GM12878 (cell line): Measurements from ENCODE around the gene TGM2. TPM values are rescaled to one million over a fixed set of nuclear protein-coding genes. Genes with fewer than 3 reads are reported as not detected.

Experiments used
- ATAC-seq: fragments of 200-7000 bp; cut with Tn5 transposase; 3 replicates; pipeline ENCODE4 v1.9.1; 2020; ENCODE audit warnings: mild to moderate bottlenecking, moderate library complexity
- BruUV-seq: library from RNA; stranded (reverse); fragments of 400-500 nt; replicated peaks from 2 replicates; lab custom pipeline; 2021; lab: Mats Ljungman, UMichigan
- CTCF ChIA-PET: fragments of 300-600 bp; sonication (Branson Sonifier 250); formaldehyde crosslinking; extraction: SDS; loops from one replicate; lab custom pipeline; 2021; ENCODE audit warnings: inconsistent platforms; lab: Yijun Ruan, JAX
- POLR2A ChIA-PET: fragments of 350-600 bp; formaldehyde crosslinking; extraction: SDS; loops from one replicate; lab custom pipeline; 2021; ENCODE audit warnings: inconsistent platforms; lab: Charles Lee
- RAD21 ChIA-PET: fragments of 300-600 bp; sonication (Branson Sonifier 250); formaldehyde crosslinking; loops from one replicate; lab custom pipeline; 2023; ENCODE audit warnings: antibody characterized with exemption; ENCODE audit not compliant: unreplicated experiment; lab: Charles Lee
- SMC1A ChIA-PET: fragments of 300-600 bp; sonication (Branson Sonifier 250); formaldehyde crosslinking; loops from one replicate; lab custom pipeline; 2023; ENCODE audit not compliant: unreplicated experiment, uncharacterized antibody; lab: Charles Lee
- DNase-seq: peaks from one replicate; pipeline ENCODE4 v3.0.0-alpha.2; 2011; ENCODE audit warnings: low read depth, low spot score
- FAIRE-seq: peaks from 3 replicates; lab custom pipeline; 2011; peaks lifted over from hg19 to GRCh38; lab: Jason Lieb, UNC
- H2AFZ ChIP-seq: 2 replicates; pipeline ENCODE4 v1.6.0; 2011; ENCODE audit warnings: low read depth, low read length, control low read depth; ENCODE audit not compliant: control insufficient read depth
- H3K27ac ChIP-seq: 2 replicates; pipeline ENCODE4 v1.5.1; 2011; ENCODE audit warnings: control low read depth; ENCODE audit not compliant: control insufficient read depth, insufficient read depth
- H3K27me3 ChIP-seq, 2 experiments: replicated peaks in 1 of 2; 2 replicates each; pipeline versions ENCODE4 v1.6.0 to v1.6.1; 2011; ENCODE audit warnings: low read length in 1 of 2; ENCODE audit not compliant: control insufficient read depth in 2 of 2, insufficient read depth in 2 of 2
- H3K36me3 ChIP-seq, 2 experiments: 2 replicates each; pipeline ENCODE4 v1.5.1; 2011; ENCODE audit warnings: low read length in 1 of 2; ENCODE audit not compliant: control insufficient read depth in 2 of 2, insufficient read depth in 2 of 2
- H3K4me1 ChIP-seq: 2 replicates; pipeline ENCODE4 v1.6.1; 2011; ENCODE audit warnings: mild to moderate bottlenecking, low read length, moderate library complexity, mixed read lengths; ENCODE audit not compliant: control insufficient read depth, insufficient read depth
- H3K4me2 ChIP-seq: 2 replicates; pipeline ENCODE4 v1.6.0; 2011; ENCODE audit warnings: control low read depth; ENCODE audit not compliant: control insufficient read depth, insufficient read depth
- H3K4me3 ChIP-seq: fragments of 200-600 bp; sonication (generic); 2 replicates; pipeline ENCODE4 v1.5.1; 2016
- H3K79me2 ChIP-seq: 2 replicates; pipeline ENCODE4 v1.6.0; 2011; ENCODE audit warnings: low read length; ENCODE audit not compliant: control insufficient read depth, insufficient read depth
- H3K9ac ChIP-seq: 2 replicates; pipeline ENCODE4 v1.8.0; 2011; ENCODE audit warnings: low read length, control low read depth, mixed read lengths; ENCODE audit not compliant: control insufficient read depth, insufficient read depth
- H3K9me3 ChIP-seq: replicated peaks from 3 replicates; pipeline ENCODE4 v1.5.1; 2011; ENCODE audit warnings: mild to moderate bottlenecking, low read length; ENCODE audit not compliant: control insufficient read depth, insufficient read depth
- H4K20me1 ChIP-seq: 2 replicates; pipeline ENCODE4 v1.6.0; 2011; ENCODE audit not compliant: control insufficient read depth, insufficient read depth
- CHD1 ChIP-seq: IDR thresholded peaks from 2 replicates; pipeline ENCODE4 v1.6.1; 2012; ENCODE audit warnings: low read depth, low read length, improper control_type of control experiment
- CREM ChIP-seq: IDR thresholded peaks from 2 replicates; pipeline ENCODE4 v1.6.1; 2014; ENCODE audit warnings: antibody characterized with exemption, low read depth
- EP300 ChIP-seq, 2 experiments: fragments of 150-350 bp in 1 of 2; IDR thresholded peaks; 2 replicates each; pipeline ENCODE4 v1.6.1; 2011 to 2012; ENCODE audit warnings: low read depth in 2 of 2, low read length in 2 of 2, borderline replicate concordance in 1 of 2, improper control_type of control experiment in 1 of 2, inconsistent platforms in 1 of 2; ENCODE audit not compliant: control insufficient read depth in 1 of 2
- FOXM1 ChIP-seq: IDR thresholded peaks from 2 replicates; pipeline ENCODE4 v1.6.1; 2012; ENCODE audit warnings: low read depth, mild to moderate bottlenecking, inconsistent platforms, low read length, moderate library complexity
- HCFC1 ChIP-seq: fragments of 150-350 bp; IDR thresholded peaks from 2 replicates; pipeline ENCODE4 v1.6.1; 2014; ENCODE audit warnings: low read length
- JUNB ChIP-seq: IDR thresholded peaks from 2 replicates; pipeline ENCODE4 v1.6.1; 2016; ENCODE audit warnings: antibody characterized with exemption, mild to moderate bottlenecking
- KLF5 ChIP-seq: fragments of 450-650 bp; IDR thresholded peaks from 2 replicates; pipeline ENCODE4 v1.6.1; 2014; ENCODE audit warnings: mild to moderate bottlenecking; ENCODE audit not compliant: partially characterized antibody
- TBL1XR1 ChIP-seq: IDR thresholded peaks from 2 replicates; pipeline ENCODE4 v1.6.1; 2012; ENCODE audit warnings: low read depth, low read length, improper control_type of control experiment
- WRNIP1 ChIP-seq: IDR thresholded peaks from 2 replicates; pipeline ENCODE4 v1.6.1; 2011; ENCODE audit warnings: low read depth, low read length, improper control_type of control experiment, borderline replicate concordance
- WGBS: methylation state at CpG from one replicate; pipeline ENCODE4 v1.1.6; 2016; ENCODE audit warnings: low lambda C conversion rate; ENCODE audit not compliant: insufficient replicate concordance, insufficient coverage; ENCODE audit errors: missing lambda C conversion rate; 5-methylcytosine and 5-hydroxymethylcytosine counted together
- in situ Hi-C: fragments of 300-500 bp; cut with MboI; formaldehyde crosslinking; loops from 9 replicates; pipeline ENCODE4 v1.14.3; 2018; ENCODE audit warnings: mixed read lengths
- intact Hi-C: fragments of 100-400 bp; cut with micrococcal nuclease; formaldehyde crosslinking; loops from one replicate; pipeline ENCODE4 v1.14.2; 2022; ENCODE audit not compliant: unreplicated experiment
- polyA plus RNA-seq, 11 experiments: library from polyadenylated mRNA; depleted of rRNA in 4 of 11; unstranded in 6 of 11; stranded (reverse) in 5 of 11; fragments of >200 nt; fragmentation: Nextera tagmentation in 4 of 11; fragmentation: Illumina TruSeq in 1 of 11; extraction: Ambion mirVana in 4 of 11; extraction: Trizol in 1 of 11; gene quantifications; 1 replicate in 1 of 11; 2 replicates in 10 of 11; pipeline versions ENCODE4 v1.2.1 to v1.2.3, GENCODE V29; 2011 to 2016; ENCODE audit warnings: inconsistent platforms in 2 of 11, missing spikeins in 2 of 11, low read depth in 1 of 11
- total RNA-seq, 4 experiments: library from RNA; depleted of rRNA in 3 of 4; stranded (reverse); fragments of >200 nt in 3 of 4; fragmentation: Illumina TruSeq in 1 of 4; extraction: Trizol in 1 of 4; gene quantifications; 2 replicates each; pipeline versions ENCODE4 v1.2.1 to v1.2.3, GENCODE V29; 2013 to 2021
- TF ChIP-seq, protein P1 (sequence below): IDR thresholded peaks from 2 replicates; pipeline ENCODE4 v1.6.1; 2012; ENCODE audit warnings: low read depth, low read length, improper control_type of control experiment
- TF ChIP-seq, protein P2 (sequence below): fragments of 450-650 bp; IDR thresholded peaks from 2 replicates; pipeline ENCODE4 v1.6.1; 2017; ENCODE audit warnings: antibody characterized with exemption, mild to moderate bottlenecking, moderate library complexity
- TF ChIP-seq, protein P3 (sequence below): fragments of 450-650 bp; IDR thresholded peaks from 2 replicates; pipeline ENCODE4 v1.6.1; 2017; ENCODE audit warnings: mild to moderate bottlenecking, moderate library complexity

The TGM2 gene
- total and polyA plus RNA-seq, 10 of the 15 experiments (the other 5 are each of a cell fraction or from before 2014, with no cell fraction given), result 0.11 to 1.9 (median 0.51) TPM

DNA sequence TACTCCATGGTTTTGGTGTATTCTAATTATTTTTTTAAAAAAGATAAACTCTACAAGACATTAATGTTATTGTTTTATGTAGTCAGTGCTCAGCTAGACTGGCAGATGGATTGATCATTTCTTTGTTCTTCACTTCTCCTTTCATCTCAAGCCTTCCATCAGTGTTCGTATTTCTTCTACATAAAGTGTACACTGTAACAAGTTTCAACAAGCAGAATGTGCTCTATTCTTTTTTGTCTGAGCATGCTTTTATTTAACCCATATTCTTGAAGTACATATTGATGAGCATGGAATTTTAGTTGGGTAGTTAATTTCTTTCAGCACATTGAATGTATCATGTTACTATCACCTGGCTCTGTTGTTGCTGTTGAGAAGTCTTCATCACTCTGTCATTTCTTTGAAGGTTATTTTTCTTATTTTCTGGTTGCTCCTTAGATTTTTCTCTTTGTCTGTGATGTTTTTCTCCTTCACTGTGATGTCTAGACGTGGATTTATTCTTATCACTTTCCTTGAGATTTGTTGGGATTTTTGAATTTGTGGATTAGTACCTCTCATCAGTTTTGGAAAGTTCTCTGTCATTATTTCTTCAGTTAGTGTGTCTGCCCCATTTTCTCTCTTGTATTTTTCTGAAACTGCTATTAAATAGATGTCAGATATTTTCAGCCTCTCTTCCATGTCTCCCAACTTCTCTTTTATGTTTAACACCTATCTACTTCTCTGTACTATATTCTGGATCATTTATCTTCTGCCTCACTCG lies 48.5 kb downstream of the TGM2 start:
- ChIA-PET POLR2A (no interaction called here), RAD21 (interaction anchor here (6.9 kb wide), 1 partner anchor 42 kb away, joined by 88 read pairs; no protein-coding TSS in a partner anchor), CTCF (interaction anchor here (1.1 to 8.4 kb wide), 4 partner anchors 41 to 105 kb away, joined by 5 to 131 read pairs (median 64); no protein-coding TSS in a partner anchor), SMC1A (interaction anchor here (6.1 kb wide), 1 partner anchor 42 kb away, joined by 105 read pairs; no protein-coding TSS in a partner anchor)
- Histone ChIP-seq H3K4me1 (0 out of 2 replicates have a peak, but pooled peaks cover 3% of the 10 kb centered on the region), H3K27ac (no peak overlapping the region), H3K27me3 (no peaks in the 10 kb centered on the region), H3K9ac (no peak overlapping the region), H3K9me3 (no peaks in the 10 kb centered on the region), H3K4me3 (no peak overlapping the region), H4K20me1 (no peaks in the 10 kb centered on the region), H3K36me3 (no peaks in the 10 kb centered on the region), H3K4me2 (no peak overlapping the region), H2AFZ (no peak overlapping the region)
- 36% methylated on average over 3 of the region's 3 CpGs for WGBS
- DNase-seq, result no peak
- BruUV-seq, result no TSS peak
- no peak for ATAC-seq
- TF ChIP-seq HCFC1, result no peak
- TF ChIP-seq TBL1XR1, result no peak
- no peak for TF ChIP-seq FOXM1
- TF ChIP-seq, protein P1, sequence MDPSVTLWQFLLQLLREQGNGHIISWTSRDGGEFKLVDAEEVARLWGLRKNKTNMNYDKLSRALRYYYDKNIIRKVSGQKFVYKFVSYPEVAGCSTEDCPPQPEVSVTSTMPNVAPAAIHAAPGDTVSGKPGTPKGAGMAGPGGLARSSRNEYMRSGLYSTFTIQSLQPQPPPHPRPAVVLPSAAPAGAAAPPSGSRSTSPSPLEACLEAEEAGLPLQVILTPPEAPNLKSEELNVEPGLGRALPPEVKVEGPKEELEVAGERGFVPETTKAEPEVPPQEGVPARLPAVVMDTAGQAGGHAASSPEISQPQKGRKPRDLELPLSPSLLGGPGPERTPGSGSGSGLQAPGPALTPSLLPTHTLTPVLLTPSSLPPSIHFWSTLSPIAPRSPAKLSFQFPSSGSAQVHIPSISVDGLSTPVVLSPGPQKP, result no peak
- TF ChIP-seq, protein P2, sequence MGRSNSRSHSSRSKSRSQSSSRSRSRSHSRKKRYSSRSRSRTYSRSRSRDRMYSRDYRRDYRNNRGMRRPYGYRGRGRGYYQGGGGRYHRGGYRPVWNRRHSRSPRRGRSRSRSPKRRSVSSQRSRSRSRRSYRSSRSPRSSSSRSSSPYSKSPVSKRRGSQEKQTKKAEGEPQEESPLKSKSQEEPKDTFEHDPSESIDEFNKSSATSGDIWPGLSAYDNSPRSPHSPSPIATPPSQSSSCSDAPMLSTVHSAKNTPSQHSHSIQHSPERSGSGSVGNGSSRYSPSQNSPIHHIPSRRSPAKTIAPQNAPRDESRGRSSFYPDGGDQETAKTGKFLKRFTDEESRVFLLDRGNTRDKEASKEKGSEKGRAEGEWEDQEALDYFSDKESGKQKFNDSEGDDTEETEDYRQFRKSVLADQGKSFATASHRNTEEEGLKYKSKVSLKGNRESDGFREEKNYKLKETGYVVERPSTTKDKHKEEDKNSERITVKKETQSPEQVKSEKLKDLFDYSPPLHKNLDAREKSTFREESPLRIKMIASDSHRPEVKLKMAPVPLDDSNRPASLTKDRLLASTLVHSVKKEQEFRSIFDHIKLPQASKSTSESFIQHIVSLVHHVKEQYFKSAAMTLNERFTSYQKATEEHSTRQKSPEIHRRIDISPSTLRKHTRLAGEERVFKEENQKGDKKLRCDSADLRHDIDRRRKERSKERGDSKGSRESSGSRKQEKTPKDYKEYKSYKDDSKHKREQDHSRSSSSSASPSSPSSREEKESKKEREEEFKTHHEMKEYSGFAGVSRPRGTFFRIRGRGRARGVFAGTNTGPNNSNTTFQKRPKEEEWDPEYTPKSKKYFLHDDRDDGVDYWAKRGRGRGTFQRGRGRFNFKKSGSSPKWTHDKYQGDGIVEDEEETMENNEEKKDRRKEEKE, result no peak
- no peak for TF ChIP-seq CREM
- TF ChIP-seq, protein P3, sequence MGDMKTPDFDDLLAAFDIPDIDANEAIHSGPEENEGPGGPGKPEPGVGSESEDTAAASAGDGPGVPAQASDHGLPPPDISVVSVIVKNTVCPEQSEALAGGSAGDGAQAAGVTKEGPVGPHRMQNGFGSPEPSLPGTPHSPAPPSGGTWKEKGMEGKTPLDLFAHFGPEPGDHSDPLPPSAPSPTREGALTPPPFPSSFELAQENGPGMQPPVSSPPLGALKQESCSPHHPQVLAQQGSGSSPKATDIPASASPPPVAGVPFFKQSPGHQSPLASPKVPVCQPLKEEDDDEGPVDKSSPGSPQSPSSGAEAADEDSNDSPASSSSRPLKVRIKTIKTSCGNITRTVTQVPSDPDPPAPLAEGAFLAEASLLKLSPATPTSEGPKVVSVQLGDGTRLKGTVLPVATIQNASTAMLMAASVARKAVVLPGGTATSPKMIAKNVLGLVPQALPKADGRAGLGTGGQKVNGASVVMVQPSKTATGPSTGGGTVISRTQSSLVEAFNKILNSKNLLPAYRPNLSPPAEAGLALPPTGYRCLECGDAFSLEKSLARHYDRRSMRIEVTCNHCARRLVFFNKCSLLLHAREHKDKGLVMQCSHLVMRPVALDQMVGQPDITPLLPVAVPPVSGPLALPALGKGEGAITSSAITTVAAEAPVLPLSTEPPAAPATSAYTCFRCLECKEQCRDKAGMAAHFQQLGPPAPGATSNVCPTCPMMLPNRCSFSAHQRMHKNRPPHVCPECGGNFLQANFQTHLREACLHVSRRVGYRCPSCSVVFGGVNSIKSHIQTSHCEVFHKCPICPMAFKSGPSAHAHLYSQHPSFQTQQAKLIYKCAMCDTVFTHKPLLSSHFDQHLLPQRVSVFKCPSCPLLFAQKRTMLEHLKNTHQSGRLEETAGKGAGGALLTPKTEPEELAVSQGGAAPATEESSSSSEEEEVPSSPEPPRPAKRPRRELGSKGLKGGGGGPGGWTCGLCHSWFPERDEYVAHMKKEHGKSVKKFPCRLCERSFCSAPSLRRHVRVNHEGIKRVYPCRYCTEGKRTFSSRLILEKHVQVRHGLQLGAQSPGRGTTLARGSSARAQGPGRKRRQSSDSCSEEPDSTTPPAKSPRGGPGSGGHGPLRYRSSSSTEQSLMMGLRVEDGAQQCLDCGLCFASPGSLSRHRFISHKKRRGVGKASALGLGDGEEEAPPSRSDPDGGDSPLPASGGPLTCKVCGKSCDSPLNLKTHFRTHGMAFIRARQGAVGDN, result no peak
- TF ChIP-seq JUNB, result no peak
- no peak for TF ChIP-seq WRNIP1
- TF ChIP-seq EP300 (IDR thresholded peaks at IDR 0.05; ENCODE audit: borderline replicate concordance in 1 of 2, control insufficient read depth in 1 of 2, low read depth in 2 of 2, low read length in 2 of 2), result no peak
- no peak for TF ChIP-seq KLF5
- no peak for TF ChIP-seq CHD1
- TF ChIP-seq, all 136 proteins: peak for 0
- H3K79me2 ChIP-seq, result no peaks in the 10 kb centered on the region
- in situ Hi-C loops, result no loop called here
- FAIRE-seq, result peak; percentile 49
- intact Hi-C loops, result no loop called here
